NT2/D1 (cell line): ENCODE results near the gene ABCC12.

Source experiments
- DNase-seq: peaks from one replicate; pipeline ENCODE4 v3.0.0-alpha.2; 2011; ENCODE audit warnings: low read depth, low spot score
- H3K27me3 ChIP-seq: 2 replicates; pipeline ENCODE4 v1.6.0; 2011; ENCODE audit warnings: mild to moderate bottlenecking; ENCODE audit not compliant: insufficient read length, insufficient read depth
- H3K36me3 ChIP-seq: 2 replicates; pipeline ENCODE4 v1.6.1; 2011; ENCODE audit warnings: mild to moderate bottlenecking, low read length, mixed read lengths; ENCODE audit not compliant: insufficient read depth, insufficient read length
- H3K4me1 ChIP-seq: 2 replicates; pipeline ENCODE4 v1.5.1; 2011; ENCODE audit not compliant: insufficient read depth, insufficient read length
- H3K4me3 ChIP-seq: 2 replicates; pipeline ENCODE4 v1.5.1; 2011; ENCODE audit warnings: low read depth; ENCODE audit not compliant: insufficient read length
- H3K9ac ChIP-seq: 2 replicates; pipeline ENCODE4 v1.6.0; 2011; ENCODE audit warnings: low read depth; ENCODE audit not compliant: insufficient read length
- H3K9me3 ChIP-seq: 2 replicates; pipeline ENCODE4 v1.5.1; 2011; ENCODE audit warnings: mild to moderate bottlenecking, low read length; ENCODE audit not compliant: insufficient read depth
- SUZ12 ChIP-seq: IDR thresholded peaks from 2 replicates; pipeline ENCODE4 v1.6.1; 2011; ENCODE audit not compliant: insufficient read length, insufficient read depth; ENCODE audit errors: extremely low read depth
- YY1 ChIP-seq: IDR thresholded peaks from 2 replicates; pipeline ENCODE4 v1.6.1; 2011; ENCODE audit not compliant: insufficient read length, insufficient read depth
- ZNF274 ChIP-seq: IDR thresholded peaks from 2 replicates; pipeline ENCODE4 v1.6.1; 2011; ENCODE audit warnings: mild to moderate bottlenecking, low read depth, low read length

The ABCC12 gene

GRCh38 chr16:48140821-48141220 is 15.0 kb downstream of the ABCC12 start:
- H3K9ac ChIP-seq = no peak overlapping the region
- no peaks in the 10 kb centered on the region for H3K9me3 ChIP-seq
- H3K4me3 ChIP-seq = no peak overlapping the region
- no peaks in the 10 kb centered on the region for H3K27me3 ChIP-seq
- DNase-seq = no peak
- no peak for TF ChIP-seq YY1
- TF ChIP-seq ZNF274 = no peak
- no peak for TF ChIP-seq SUZ12
- no peaks in the 10 kb centered on the region for H3K4me1 ChIP-seq
- no peaks in the 10 kb centered on the region for H3K36me3 ChIP-seq

- H3K27me3 ChIP-seq = no peaks in the 10 kb centered on the region
- no peak overlapping the region for H3K9ac ChIP-seq
- no peaks in the 10 kb centered on the region for H3K4me1 ChIP-seq
- DNase-seq = no peak
- no peak overlapping the region for H3K4me3 ChIP-seq
- no peaks in the 10 kb centered on the region for H3K36me3 ChIP-seq
- no peak for TF ChIP-seq SUZ12
- no peak for TF ChIP-seq ZNF274
- no peaks in the 10 kb centered on the region for H3K9me3 ChIP-seq
Measured at GRCh38 chr16:48139517-48139916, 16.3 kb downstream of the ABCC12 start.

DNA sequence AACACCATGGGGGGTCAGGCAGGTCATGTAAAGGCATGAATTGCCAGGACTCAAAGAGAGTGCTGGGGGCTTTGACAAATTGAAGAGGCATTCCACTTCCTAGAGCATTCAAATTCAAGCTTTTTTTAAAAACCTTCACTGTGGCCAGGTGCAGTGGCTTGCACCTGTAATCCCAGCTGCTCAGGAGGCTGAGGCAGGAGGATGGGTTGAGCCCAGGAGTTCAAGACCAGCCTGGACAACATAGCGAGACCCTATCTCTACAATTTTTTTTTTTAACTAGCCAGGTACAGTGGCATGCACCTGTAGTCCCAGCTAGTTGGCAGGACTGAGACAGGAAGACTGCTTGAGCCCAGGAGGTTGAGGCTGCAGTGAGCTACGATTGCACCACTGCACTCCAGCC is 17.2 kb downstream of the ABCC12 start:
- Histone ChIP-seq H3K9ac (no peak overlapping the region), H3K36me3 (no peaks in the 10 kb centered on the region), H3K4me3 (no peak overlapping the region), H3K9me3 (no peaks in the 10 kb centered on the region), H3K4me1 (no peaks in the 10 kb centered on the region), H3K27me3 (no peaks in the 10 kb centered on the region)
- DNase-seq = peak; percentile 39
- no peak for TF ChIP-seq ZNF274
- no peak for TF ChIP-seq SUZ12
- TF ChIP-seq YY1 = no peak

DNA sequence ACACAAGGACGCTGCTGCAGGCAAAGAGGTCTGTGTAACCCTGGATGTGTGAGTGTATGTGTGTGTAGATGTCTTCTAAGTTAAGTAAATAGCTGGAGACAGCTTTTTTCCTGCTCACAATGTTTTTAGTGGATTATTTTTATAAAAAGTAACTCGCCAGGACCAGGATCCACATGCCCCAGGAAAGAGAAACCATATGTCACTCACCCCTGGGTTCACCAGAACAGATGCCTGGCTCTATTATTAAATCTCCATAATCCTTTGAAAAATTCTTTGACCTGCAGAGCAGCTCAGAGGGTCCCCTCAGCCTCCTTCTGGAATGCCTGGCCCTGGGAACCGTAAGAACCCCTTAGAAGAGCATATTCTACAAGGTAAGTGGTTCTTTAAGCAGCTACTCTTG is 18.0 kb downstream of the ABCC12 start:
- no peaks in the 10 kb centered on the region for H3K36me3 ChIP-seq
- TF ChIP-seq YY1 = no peak
- TF ChIP-seq SUZ12 = no peak
- no peak for TF ChIP-seq ZNF274
- H3K4me1 ChIP-seq = no peaks in the 10 kb centered on the region
- no peak overlapping the region for H3K9ac ChIP-seq
- no peaks in the 10 kb centered on the region for H3K27me3 ChIP-seq
- H3K9me3 ChIP-seq = no peaks in the 10 kb centered on the region
- H3K4me3 ChIP-seq = no peak overlapping the region
- no peak for DNase-seq

GRCh38 chr16:48136547-48137360 is 19.0 kb downstream of the ABCC12 start:
- DNase-seq = no peak
- TF ChIP-seq ZNF274 (no peak), SUZ12 (no peak), YY1 (no peak)
- no peaks in the 10 kb centered on the region for H3K36me3 ChIP-seq
- no peaks in the 10 kb centered on the region for H3K4me1 ChIP-seq
- no peaks in the 10 kb centered on the region for H3K27me3 ChIP-seq
- H3K9me3 ChIP-seq = no peaks in the 10 kb centered on the region
- no peak overlapping the region for H3K4me3 ChIP-seq
- H3K9ac ChIP-seq = no peak overlapping the region

GRCh38 chr16:48133455-48134211 is 22.2 kb downstream of the ABCC12 start:
- TF ChIP-seq SUZ12 (no peak), YY1 (no peak), ZNF274 (no peak)

GRCh38 chr16:48132696-48133095 is 23.1 kb downstream of the ABCC12 start:
- Histone ChIP-seq H3K9me3 (no peaks in the 10 kb centered on the region), H3K9ac (no peak overlapping the region), H3K27me3 (no peaks in the 10 kb centered on the region), H3K4me3 (no peak overlapping the region), H3K4me1 (no peaks in the 10 kb centered on the region), H3K36me3 (no peaks in the 10 kb centered on the region)
- DNase-seq = no peak
- no peak for TF ChIP-seq ZNF274
- no peak for TF ChIP-seq SUZ12
- no peak for TF ChIP-seq YY1

More at GRCh38 chr16:48133455-48134211, 22.2 kb downstream of the ABCC12 start:
- H3K27me3 ChIP-seq = no peaks in the 10 kb centered on the region
- DNase-seq = no peak
- no peaks in the 10 kb centered on the region for H3K4me1 ChIP-seq
- no peaks in the 10 kb centered on the region for H3K36me3 ChIP-seq
- no peaks in the 10 kb centered on the region for H3K9me3 ChIP-seq
- H3K4me3 ChIP-seq = no peak overlapping the region
- H3K9ac ChIP-seq = no peak overlapping the region
